ENCODE data around the gene PCYT1A. TPM values are rescaled to one million over a fixed set of nuclear protein-coding genes. Genes with fewer than 3 reads are reported as not detected.
A peak's percentile ranks its signal among the peaks of the same experiment; 100 is the strongest.
"Not testable (repeated sequence)": the region's sequence is repeated elsewhere in the genome, so short reads cannot be mapped to it uniquely, and the experiment has no call there.

The PCYT1A gene
- total and polyA plus RNA-seq, 2 donors (not counting 1 experiment from before 2014, with no cell fraction given), result 56.6 to 61.2 TPM

DNA sequence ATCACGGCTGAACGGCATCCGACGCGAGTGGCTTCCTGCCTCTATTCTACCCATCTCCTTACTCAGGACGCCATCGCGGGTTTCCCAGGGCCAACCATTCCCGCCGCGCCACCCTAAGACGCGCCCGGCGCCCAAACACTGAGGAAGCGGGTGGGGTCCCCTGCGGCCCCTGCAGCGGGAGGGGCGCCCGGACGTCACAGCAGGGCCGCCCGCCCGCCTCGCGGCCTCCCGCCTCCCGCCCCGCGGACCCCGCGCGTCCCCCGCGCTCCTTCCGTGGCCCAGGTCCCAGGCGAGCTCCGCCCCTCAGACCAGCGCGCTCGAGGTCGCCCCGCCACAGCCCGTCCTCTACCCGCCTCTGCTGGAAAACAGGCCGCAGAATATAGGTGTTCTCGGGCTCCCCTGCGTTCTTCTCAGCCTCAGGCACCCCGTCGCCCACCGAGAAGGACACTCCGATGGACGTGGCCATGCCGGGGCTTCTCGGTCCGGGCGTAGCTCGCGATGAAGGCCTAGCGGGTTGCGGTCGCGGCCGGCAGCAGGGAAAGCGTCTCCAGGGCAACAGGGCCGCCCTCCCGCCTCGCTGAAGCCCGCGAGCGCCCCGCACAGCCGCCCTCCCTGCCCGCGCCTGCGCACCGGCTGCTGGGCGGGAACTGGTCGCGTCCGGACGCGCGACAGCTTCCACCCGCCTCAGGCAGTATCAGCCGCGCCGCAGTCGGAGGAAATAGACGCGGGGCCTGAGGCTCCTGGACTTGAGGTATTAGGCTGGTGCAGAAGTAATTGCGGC is 30.4 kb upstream of the PCYT1A start, which contains the start of gene DYNLT2B:
TSS of gene DYNLT2B (minus strand) at position 554 of the 781 bp plus-strand sequence. CDS start at position 466, 88 bp downstream.
- Histone ChIP-seq H3K36me3 (replicated peaks in 1 of 2; ENCODE audit: control extremely low read depth in 1 of 2, control insufficient read depth in 1 of 2, extremely low read depth in 1 of 2, insufficient read depth in 2 of 2, low read length in 1 of 2) (no peaks in the 10 kb centered on the region), H3K79me2 (ENCODE audit: control insufficient read depth, insufficient read depth, low read length) (peaks cover 3% of the 10 kb centered on the region), H2AFZ (ENCODE audit: insufficient read depth, low read depth, low read length, poor library complexity, severe bottlenecking) (peak within 1 kb of the TSS; percentile 75), H4K20me1 (ENCODE audit: control insufficient read depth, insufficient read depth, low read length, poor library complexity, severe bottlenecking) (no peaks in the 10 kb centered on the region), H3K27ac (ENCODE audit: low read length in 2 of 2) (peak within 1 kb of the TSS; percentile 85 to 89), H3K4me2 (replicated peaks; ENCODE audit: low read depth, low read length, poor library complexity, severe bottlenecking) (peak within 1 kb of the TSS; percentile 77), H3K4me1 (ENCODE audit: control insufficient read depth in 2 of 2, insufficient read depth in 2 of 2, low read length in 2 of 2) (peaks cover 0 to 10% of the 10 kb centered on the region in 2 donors), H3K27me3 (replicated peaks in 1 of 4; ENCODE audit: control extremely low read depth in 1 of 4, control insufficient read depth in 3 of 4, insufficient read depth in 4 of 4, low read length in 3 of 4) (no peaks in the 10 kb centered on the region), H3K4me3 (ENCODE audit: control extremely low read depth in 1 of 5, extremely low read depth in 1 of 5, insufficient read depth in 1 of 5, low read depth in 2 of 5, low read length in 4 of 5) (peak within 1 kb of the TSS; percentile 44 to 85 (median 76)), H3K9ac (ENCODE audit: low read length) (peak within 1 kb of the TSS; percentile 84), H3K9me3 (ENCODE audit: control extremely low read depth in 1 of 3, control insufficient read depth in 2 of 3, insufficient read depth in 1 of 3, low read length in 2 of 3) (no peaks in the 10 kb centered on the region)
- intact Hi-C loops (cut with micrococcal nuclease), result loop anchor here (1.0 to 5.0 kb wide), 6 partner anchors 31 to 251 kb away; partner anchors contain the start of genes FBXO45, PCYT1A, RNF168 and UBXN7
- Mint-ChIP-seq H3K4me3 (peak within 1 kb of the TSS; percentile 96), H3K4me1 (peaks cover 10% of the 10 kb centered on the region), H3K27ac (peak within 1 kb of the TSS; percentile 97), H3K27me3 (no peaks in the 10 kb centered on the region), H3K9me3 (ENCODE audit: insufficient read depth) (no peaks in the 10 kb centered on the region)
- CTCF ChIA-PET, result interaction anchor here (1.0 kb wide), 1 partner anchor 26 kb away, joined by 4 read pairs; no protein-coding TSS in a partner anchor
- TF ChIP-seq, protein P1, sequence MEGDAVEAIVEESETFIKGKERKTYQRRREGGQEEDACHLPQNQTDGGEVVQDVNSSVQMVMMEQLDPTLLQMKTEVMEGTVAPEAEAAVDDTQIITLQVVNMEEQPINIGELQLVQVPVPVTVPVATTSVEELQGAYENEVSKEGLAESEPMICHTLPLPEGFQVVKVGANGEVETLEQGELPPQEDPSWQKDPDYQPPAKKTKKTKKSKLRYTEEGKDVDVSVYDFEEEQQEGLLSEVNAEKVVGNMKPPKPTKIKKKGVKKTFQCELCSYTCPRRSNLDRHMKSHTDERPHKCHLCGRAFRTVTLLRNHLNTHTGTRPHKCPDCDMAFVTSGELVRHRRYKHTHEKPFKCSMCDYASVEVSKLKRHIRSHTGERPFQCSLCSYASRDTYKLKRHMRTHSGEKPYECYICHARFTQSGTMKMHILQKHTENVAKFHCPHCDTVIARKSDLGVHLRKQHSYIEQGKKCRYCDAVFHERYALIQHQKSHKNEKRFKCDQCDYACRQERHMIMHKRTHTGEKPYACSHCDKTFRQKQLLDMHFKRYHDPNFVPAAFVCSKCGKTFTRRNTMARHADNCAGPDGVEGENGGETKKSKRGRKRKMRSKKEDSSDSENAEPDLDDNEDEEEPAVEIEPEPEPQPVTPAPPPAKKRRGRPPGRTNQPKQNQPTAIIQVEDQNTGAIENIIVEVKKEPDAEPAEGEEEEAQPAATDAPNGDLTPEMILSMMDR (IDR thresholded peaks at IDR 0.05), result no peak
- no peak for TF ChIP-seq EZH2 (IDR thresholded peaks at IDR 0.05; ENCODE audit: borderline replicate concordance, insufficient read depth, low read depth, low read length, poor library complexity, severe bottlenecking)
- WGBS (ENCODE audit: insufficient coverage), result under 1% methylated on average over 92 of the region's 92 CpGs
- DNase-seq (peak; percentile 93), ATAC-seq (ENCODE audit: low read depth) (peak; percentile 91)
- POLR2A ChIA-PET, result interaction anchor here (0.6 to 2.0 kb wide), 7 partner anchors 24 to 1645 kb away, joined by 3 to 11 read pairs (median 3); partner anchors contain the start of genes PCYT1A and RNF168

DNA sequence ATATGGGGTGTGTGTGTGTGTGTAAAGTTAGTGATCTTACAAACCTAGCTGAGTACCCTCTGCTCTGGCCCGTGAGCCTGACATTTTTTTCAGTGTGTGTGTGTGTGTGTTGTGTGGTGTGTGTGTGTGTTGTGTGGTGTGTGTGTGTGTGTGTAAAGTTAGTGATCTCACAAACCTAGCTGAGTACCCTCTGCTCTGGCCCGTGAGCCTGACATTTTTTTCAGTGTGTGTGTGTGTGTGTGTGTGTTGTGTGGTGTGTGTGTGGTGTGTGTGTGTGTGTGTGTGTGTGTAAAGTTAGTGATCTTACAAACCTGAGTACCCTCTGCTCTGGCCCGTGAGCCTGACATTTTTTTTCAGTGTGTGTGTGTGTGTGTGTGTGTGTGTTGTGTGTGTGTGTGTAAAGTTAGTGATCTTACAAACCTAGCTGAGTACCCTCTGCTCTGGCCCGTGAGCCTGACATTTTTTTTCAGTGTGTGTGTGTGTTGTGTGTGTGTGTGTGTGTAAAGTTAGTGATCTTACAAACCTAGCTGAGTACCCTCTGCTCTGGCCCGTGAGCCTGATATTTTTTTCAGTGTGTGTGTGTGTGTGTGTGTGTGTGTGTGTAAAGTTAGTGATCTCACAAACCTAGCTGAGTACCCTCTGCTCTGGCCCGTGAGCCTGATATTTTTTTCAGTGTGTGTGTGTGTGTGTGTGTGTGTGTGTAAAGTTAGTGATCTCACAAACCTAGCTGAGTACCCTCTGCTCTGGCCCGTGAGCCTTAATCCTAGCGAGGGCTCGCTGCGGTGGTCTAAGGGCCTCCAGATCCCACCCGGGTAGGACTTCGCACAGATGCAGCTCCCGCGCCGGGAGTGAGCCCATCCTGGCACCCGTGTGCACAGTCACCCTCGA is 29.5 kb upstream of the PCYT1A start:
- ATAC-seq (ENCODE audit: low read depth); H3K9me3 Mint-ChIP-seq (ENCODE audit: insufficient read depth); H3K27me3 Mint-ChIP-seq; CTCF ChIA-PET; H3K79me2 ChIP-seq (ENCODE audit: control insufficient read depth, insufficient read depth, low read length); H4K20me1 ChIP-seq (ENCODE audit: control insufficient read depth, insufficient read depth, low read length, poor library complexity, severe bottlenecking); H3K9me3 ChIP-seq (ENCODE audit: control extremely low read depth in 1 of 3, control insufficient read depth in 2 of 3, insufficient read depth in 1 of 3, low read length in 2 of 3); H3K36me3 ChIP-seq (replicated peaks in 1 of 2; ENCODE audit: control extremely low read depth in 1 of 2, control insufficient read depth in 1 of 2, extremely low read depth in 1 of 2, insufficient read depth in 2 of 2, low read length in 1 of 2); DNase-seq; H3K27me3 ChIP-seq (replicated peaks in 1 of 4; ENCODE audit: control extremely low read depth in 1 of 4, control insufficient read depth in 3 of 4, insufficient read depth in 4 of 4, low read length in 3 of 4); H3K4me1 Mint-ChIP-seq: not testable (repeated sequence)
- H3K27ac ChIP-seq (ENCODE audit: low read length in 2 of 2), result peak overlapping the region; percentile 85 to 89
- WGBS (ENCODE audit: insufficient coverage), result 6% methylated on average over 13 of the region's 17 CpGs
- POLR2A ChIA-PET, result interaction anchor here (0.6 to 2.0 kb wide), 9 partner anchors 23 to 1831 kb away, joined by 3 to 11 read pairs (median 3); partner anchors contain the start of genes PCYT1A and RNF168
- intact Hi-C loops (cut with micrococcal nuclease), result loop anchor here (1.0 to 5.0 kb wide), 2 partner anchors 43 to 65 kb away; no protein-coding TSS in a partner anchor
- Mint-ChIP-seq H3K27ac (peak overlapping the region; percentile 97), H3K4me3 (peak overlapping the region; percentile 96)
- H3K4me2 ChIP-seq (replicated peaks; ENCODE audit: low read depth, low read length, poor library complexity, severe bottlenecking), result peak overlapping the region; percentile 77
- peak overlapping the region; percentile 44 to 85 (median 76) for H3K4me3 ChIP-seq (ENCODE audit: control extremely low read depth in 1 of 5, extremely low read depth in 1 of 5, insufficient read depth in 1 of 5, low read depth in 2 of 5, low read length in 4 of 5)
- H3K9ac ChIP-seq (ENCODE audit: low read length), result peak overlapping the region; percentile 84
- H3K4me1 ChIP-seq (ENCODE audit: control insufficient read depth in 2 of 2, insufficient read depth in 2 of 2, low read length in 2 of 2), result peaks cover 0 to 10% of the 10 kb centered on the region in 2 donors
- peak overlapping the region; percentile 75 for H2AFZ ChIP-seq (ENCODE audit: insufficient read depth, low read depth, low read length, poor library complexity, severe bottlenecking)

All from B cell (primary cell).